ENCODE results near the gene KLK13.
A peak's percentile ranks its signal among the peaks of the same experiment; 100 is the strongest.

KLK13 gene, protein sequence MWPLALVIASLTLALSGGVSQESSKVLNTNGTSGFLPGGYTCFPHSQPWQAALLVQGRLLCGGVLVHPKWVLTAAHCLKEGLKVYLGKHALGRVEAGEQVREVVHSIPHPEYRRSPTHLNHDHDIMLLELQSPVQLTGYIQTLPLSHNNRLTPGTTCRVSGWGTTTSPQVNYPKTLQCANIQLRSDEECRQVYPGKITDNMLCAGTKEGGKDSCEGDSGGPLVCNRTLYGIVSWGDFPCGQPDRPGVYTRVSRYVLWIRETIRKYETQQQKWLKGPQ

GRCh38 chr19:51064534-51065220 lies at the start of gene KLK13:
Gene KLK13 (minus strand): TSS chr19:51065092. CDS start chr19:51065067, 25 bp downstream.
- no peak for DNase-seq

GRCh38 chr19:51114087-51114729 lies 49.3 kb upstream of the KLK13 start:
- peak in 1 of 2 donors; percentile 17 for DNase-seq

- no peak for DNase-seq
These were observed 46.7 kb upstream of the KLK13 start for GRCh38 chr19:51111606-51112005.

DNA sequence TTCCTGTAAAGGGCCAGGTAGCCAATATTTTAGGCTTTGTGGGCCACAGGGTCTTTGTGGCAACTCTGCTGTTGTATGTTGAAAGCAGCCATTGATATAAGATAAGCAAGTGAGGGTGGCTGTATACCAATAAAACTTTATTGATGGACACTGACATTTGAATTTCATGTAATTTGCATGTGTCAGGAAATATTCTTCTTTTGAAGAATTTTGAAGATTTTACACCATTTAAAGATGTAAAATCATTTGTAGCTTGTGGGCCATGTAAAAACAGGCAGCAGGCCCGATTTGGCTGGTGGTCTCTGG lies 45.7 kb upstream of the KLK13 start:
- no peak for DNase-seq

- no peak for DNase-seq
These were observed 43.9 kb upstream of the KLK13 start for GRCh38 chr19:51108805-51109146.

- DNase-seq = peak; percentile 99
These were observed 43.3 kb upstream of the KLK13 start, which contains the start of gene CTU1 for GRCh38 chr19:51108066-51108804. Gene CTU1 (minus strand): TSS chr19:51108409. CDS start chr19:51104569, 3,840 bp downstream.

DNA sequence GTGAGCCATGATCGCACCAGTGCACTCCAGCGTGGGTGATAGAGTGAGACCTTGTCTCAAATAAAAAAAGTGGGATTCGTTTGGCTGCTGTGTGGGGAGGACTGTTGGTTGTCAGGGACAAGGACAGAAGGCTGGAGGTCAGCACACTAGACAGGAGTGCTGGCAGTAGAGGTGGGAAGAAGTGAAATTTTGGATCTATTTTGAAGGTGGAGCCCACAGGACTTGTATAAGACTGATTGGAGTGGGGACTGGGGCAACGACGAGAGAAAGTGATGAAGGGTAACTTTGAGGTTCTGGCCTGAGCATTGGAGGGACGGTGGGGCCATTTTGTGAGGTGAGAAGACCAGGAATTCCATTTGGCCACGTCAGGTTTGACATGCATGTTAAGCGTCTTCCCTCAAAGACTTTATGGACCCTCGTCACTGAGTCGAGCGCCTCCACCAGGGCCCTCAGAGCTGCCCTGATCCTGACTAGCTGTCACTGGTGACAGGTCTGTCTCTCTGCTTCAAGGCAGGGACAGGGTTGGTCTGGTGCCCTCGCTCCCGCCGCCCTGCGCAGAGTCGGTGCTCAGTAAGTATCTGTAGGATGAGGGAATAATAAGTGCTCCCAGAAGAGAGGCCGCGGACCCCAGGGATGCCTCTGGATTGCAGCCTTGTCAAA lies 42.6 kb upstream of the KLK13 start:
- no peak for DNase-seq

DNA sequence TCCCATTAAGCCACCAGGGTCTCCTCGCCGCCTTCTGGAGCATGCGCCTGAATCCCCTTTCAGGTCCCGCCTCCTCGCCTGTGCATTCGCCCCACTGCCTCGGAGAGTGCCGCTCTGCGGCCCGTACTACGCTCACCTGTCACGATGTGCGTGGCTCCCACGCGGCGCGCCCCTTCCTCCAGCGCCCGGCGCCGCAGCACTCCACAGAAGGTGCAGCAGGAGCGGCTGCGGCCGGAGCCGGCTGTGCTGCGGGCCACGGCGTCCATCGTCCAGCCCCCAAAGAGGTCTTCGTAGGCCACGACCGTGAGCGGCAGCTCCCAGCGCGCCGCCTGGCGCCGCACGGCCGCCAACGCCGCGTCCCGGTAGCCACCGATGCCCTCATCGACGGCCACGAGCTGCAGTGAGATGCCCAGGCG lies 39.0 kb upstream of the KLK13 start:
- no peak for DNase-seq

- no peak for DNase-seq
These were observed 38.1 kb upstream of the KLK13 start for GRCh38 chr19:51102991-51103390.

DNA sequence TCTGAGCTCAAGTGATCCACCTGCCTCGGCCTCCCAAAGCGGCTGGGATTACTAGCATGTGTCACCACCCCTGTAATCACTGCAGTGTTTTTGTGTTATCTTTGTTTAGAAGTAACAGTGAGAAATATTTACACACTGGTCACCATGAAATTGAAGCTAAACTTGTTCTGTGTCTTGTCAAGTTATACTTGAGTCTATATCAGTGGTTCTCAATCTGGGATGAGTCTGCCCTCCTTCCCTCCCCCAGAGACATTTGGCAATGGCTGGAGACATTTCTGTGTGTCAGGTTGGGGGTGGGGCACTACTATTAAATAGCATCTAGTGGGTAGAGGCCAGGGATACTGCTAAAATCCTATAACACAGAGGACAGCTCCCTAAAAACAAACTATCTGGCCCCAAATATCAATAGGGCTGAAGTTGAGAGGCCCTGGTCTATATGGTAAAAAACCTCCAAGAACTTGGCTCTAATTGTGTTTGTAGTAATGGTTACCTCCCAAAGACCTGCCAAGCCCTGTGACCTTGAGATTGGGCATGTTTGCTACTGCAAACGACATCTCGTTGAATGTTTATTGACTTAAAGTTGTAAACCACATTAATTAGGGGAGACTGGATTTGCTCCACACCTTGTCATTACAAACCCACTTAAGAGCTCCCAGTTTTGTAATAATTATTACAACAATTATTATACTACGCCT lies 36.4 kb upstream of the KLK13 start:
- no peak for DNase-seq

- DNase-seq = no peak
These were observed 35.7 kb upstream of the KLK13 start for GRCh38 chr19:51100601-51101000.

DNA sequence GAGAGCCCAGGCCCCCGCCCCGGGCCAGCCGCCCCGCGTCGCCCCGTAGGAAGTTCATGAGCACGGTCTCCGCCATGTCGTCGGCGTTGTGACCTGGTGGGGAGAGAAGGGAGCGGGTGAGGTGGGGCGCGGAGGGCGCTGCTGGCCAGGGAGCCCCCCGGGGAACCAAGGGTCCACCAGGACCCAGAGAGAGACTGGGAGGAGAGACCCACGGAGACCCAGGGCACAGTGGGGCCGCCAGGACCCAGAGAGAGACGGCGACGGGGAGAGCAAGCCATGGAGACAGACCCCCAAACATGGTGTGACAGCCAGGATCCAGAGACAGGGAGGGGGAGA lies 34.1 kb upstream of the KLK13 start:
- DNase-seq = no peak

DNA sequence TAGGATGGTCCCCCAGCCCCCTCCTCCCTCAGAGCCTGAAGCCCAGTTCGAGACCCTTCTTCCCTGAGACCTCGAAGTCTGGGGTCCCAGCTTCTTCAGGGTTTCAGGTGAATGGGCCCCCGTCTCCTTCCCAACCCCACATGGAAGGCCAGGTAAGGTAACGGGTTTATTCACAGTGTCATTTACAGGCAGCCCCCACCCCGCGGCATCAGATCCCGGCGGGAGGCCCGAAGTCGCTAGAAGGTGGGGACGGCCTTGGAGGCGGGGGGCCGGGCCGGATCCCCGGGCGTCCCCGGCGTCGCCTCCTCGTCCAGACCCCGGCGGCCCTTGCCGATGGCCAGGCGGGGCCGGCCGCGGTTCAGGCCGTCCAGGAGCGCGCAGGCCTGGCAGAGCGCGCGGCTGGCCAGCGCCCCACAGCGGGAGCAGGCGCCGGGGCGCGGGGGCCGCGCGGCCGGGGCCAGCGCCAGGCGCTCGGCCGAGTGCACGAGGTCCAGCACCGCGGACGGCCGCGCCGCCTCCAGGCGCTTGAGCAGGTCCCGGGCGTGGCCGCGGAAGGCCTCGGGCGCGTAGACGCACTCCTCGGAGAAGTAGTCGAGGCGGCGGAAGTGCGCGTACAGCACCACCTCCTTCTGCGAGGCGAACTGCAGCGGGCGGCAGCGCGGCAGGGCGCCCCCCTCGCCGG lies 33.6 kb upstream of the KLK13 start:
- DNase-seq = peak; percentile 49 to 63

DNA sequence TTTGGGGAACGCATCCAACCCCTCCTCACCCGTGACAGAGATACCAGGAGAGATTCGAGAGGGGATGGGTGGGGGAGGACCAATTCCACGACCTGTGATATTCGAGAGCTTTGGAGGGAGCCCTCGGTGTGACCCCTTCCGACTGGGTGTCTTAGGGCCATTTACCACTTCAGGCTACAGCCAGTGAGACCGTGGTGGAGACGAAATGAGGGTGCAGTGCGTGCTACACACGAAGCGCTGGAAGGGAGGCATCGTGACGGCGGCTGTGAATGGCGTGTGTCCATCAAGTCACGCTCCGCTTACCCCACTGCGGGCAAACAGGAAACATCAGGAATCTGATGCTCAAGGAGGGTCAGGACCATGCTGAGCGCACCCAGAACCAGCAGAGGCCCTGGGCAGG lies 32.9 kb upstream of the KLK13 start:
- DNase-seq = no peak

DNA sequence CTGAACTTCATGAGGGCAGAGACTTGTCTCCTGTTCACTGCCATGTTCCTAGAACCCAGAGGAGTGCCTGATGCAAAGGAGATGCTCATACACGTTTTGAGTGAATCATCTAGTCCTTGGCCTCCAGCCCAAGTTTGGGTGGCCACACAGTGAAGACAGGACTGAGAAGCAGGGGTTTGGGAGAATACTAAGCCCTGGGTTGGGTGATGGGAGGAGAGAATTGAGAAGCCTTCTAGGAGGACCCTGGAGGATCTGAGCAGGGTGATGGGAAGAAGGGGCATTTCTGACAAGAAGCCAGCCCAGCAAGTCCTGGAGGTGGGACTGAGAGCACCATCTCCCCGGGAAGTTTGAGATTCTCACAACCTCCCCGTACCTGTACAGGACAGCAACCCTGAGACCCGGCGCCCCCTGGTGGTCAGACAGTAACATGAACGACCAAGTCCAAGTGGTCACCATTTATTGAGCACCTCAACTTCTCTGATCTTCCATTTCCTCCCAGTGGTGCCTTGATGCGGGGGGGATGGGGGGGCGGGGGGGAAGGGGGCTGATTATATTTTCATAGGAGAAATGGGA lies 32.4 kb upstream of the KLK13 start:
- peak; percentile 62 to 70 for DNase-seq

DNA sequence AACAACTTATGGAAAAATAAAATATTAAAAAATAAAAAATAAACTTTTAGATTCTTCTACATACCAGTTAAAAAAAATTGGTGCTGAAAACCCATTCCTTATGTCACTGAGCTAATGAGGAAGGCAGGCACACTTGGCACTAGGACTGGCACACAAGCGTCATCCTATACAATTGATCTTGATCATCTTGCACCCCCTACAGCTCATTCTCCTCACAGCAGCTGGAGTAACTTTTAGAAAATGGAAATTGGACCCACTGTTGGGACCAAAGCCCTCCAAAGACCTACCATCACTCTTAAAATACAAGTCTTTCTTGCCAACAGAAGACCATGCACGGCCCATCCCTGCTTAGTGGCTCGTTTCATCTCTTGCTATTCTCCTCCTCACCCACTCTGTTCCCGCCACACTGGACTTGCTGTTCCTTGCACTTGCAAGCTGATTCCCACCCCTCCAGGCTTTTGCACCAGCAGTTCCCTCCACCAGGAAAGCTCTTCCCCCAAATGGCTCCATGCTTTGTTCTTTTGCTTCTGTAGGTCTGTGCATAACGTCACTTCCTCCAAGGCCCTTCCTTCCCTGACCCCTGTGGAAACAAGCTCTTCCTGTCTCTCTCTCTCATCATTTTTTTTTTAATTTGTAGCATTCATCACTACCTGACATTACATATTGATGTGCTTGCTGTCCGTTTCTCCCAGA lies 31.7 kb upstream of the KLK13 start:
- peak in 1 of 2 donors; percentile 12 for DNase-seq

GRCh38 chr19:51094696-51095279 lies 29.9 kb upstream of the KLK13 start:
- DNase-seq = peak; percentile 12 to 31

DNA sequence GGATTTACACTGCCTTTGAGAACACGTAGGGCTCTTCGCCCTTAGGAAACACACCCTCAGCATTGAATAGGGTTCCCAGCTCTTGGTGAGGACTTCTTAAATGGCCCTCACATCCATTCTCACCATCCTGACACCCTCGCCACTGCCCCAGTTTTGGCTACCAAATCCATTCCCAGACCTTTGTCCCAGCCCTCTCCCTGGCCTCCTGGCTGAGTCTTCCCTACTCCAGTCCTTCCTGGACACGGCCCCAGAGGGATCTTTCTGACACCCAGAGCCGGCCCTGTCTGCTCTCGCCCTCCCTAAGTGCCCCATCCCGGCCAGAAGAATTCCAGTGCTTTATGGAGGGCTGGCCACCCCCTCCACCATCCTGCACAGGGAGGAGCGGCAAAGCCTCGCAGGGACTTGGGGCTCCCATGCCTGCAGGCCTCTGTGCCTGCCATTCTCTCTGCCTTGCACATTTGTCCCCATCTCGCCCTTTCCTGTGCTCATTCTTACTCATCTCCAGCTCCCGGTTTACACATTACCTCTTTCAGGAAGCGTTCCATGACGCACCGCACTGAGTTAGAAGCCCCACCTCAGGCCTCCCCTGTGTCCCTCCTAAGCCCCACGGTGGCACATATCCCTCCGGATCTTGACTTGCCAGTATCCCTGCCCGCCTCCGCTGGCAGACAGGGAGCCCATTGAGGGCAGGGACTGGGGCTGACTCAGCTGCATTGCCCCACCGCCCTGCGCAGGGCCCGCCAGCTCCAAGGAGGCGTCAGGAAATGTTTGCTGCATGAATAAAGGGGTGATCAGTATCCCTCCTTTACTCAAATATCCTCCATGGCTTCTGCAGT lies 28.8 kb upstream of the KLK13 start:
- DNase-seq = no peak

DNA sequence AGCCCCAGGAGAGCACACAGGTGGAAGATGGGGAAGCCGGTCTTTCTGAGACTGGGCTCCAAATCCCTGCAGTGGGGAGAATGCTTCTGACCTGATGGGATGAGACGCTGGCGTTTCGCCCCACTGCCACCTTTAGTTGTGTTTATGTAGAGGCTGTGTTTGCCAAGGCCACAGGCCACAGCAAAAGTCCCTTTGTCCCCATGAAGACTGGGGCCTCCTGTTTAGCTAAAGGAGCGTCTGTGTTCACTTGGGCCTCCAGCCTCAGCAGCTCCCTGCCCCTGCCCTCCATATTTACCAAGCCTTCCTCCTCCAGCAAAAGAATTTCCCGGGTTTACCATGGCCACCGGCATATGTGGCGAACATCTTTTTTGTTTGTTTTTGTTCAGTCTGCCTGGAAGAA lies 28.2 kb upstream of the KLK13 start:
- no peak for DNase-seq
